Measurements from ENCODE around the gene MC1R. TPM values are rescaled to one million over a fixed set of nuclear protein-coding genes. Genes with fewer than 3 reads are reported as not detected.

Gene MC1R
- total and polyA plus RNA-seq, 10 of the 15 experiments (the other 5 are each of a cell fraction or from before 2014, with no cell fraction given) = 0.06 to 2.3 (median 0.45) TPM

GRCh38 chr16:89910717-89911354 is 7.8 kb upstream of the MC1R start (continued):
- TF ChIP-seq ZBTB40 (IDR thresholded peaks at IDR 0.05; ENCODE audit: borderline replicate concordance) (no peak), WRNIP1 (IDR thresholded peaks at IDR 0.05; ENCODE audit: borderline replicate concordance, low read depth, low read length) (no peak)

GRCh38 chr16:89911375-89911774 is 7.3 kb upstream of the MC1R start:
- no peaks in the 10 kb centered on the region for H3K27me3 ChIP-seq (replicated peaks in 1 of 2; ENCODE audit: control insufficient read depth in 2 of 2, insufficient read depth in 2 of 2, low read length in 1 of 2)
- H3K9ac ChIP-seq (ENCODE audit: control insufficient read depth, insufficient read depth, low read length) = no peak overlapping the region
- SMC1A ChIA-PET (ENCODE audit: uncharacterized antibody, unreplicated experiment) = no interaction called here
- FAIRE-seq (no peak), ATAC-seq (no peak), DNase-seq (ENCODE audit: low read depth, low spot score) (no peak)
- POLR2A ChIA-PET = no interaction called here
- H3K4me2 ChIP-seq (ENCODE audit: control insufficient read depth, insufficient read depth) = no peak overlapping the region
- in situ Hi-C loops (cut with MboI) = no loop called here
- no peaks in the 10 kb centered on the region; the same call in 2 of the 3 replicates for H3K9me3 ChIP-seq (replicated peaks; ENCODE audit: control insufficient read depth, insufficient read depth, low read length)
- 98% methylated on average over 13 of the region's 14 CpGs for WGBS (ENCODE audit: insufficient coverage, insufficient replicate concordance, low lambda C conversion rate, missing lambda C conversion rate)
- intact Hi-C loops (cut with micrococcal nuclease; ENCODE audit: unreplicated experiment) = loop anchor here (10.0 kb wide), 1 partner anchor 207 kb away; the partner anchor contains the start of gene SPATA2L
- H3K4me1 ChIP-seq (ENCODE audit: control insufficient read depth, insufficient read depth, low read length) = no peaks in the 10 kb centered on the region
- CTCF ChIA-PET = interaction anchor here (0.8 to 2.0 kb wide), 5 partner anchors 15 to 225 kb away, joined by 3 to 12 read pairs (median 5); partner anchors contain the start of gene CDK10
- H3K79me2 ChIP-seq (ENCODE audit: control insufficient read depth, insufficient read depth, low read length) = no peaks in the 10 kb centered on the region
- no peak overlapping the region for H3K27ac ChIP-seq (ENCODE audit: control insufficient read depth, insufficient read depth)
- no TSS peak for BruUV-seq (replicated peaks)
- H3K36me3 ChIP-seq (ENCODE audit: control insufficient read depth in 2 of 2, insufficient read depth in 2 of 2, low read length in 1 of 2) = peaks cover 10 to 12% of the 10 kb centered on the region in 2 experiments
- H2AFZ ChIP-seq (ENCODE audit: control insufficient read depth, low read depth, low read length) = no peak overlapping the region
- H3K4me3 ChIP-seq = no peak overlapping the region
- RAD21 ChIA-PET (ENCODE audit: unreplicated experiment) = interaction anchor here (1.4 kb wide), 1 partner anchor 205 kb away, joined by 10 read pairs; no protein-coding TSS in a partner anchor
- H4K20me1 ChIP-seq (ENCODE audit: control insufficient read depth, insufficient read depth) = no peaks in the 10 kb centered on the region; the same call in 1 of the 2 replicates
- no peak; the same call in 1 of the 2 replicates for TF ChIP-seq POLR2A (IDR thresholded peaks at IDR 0.05; ENCODE audit: low read depth, low read length)
- TF ChIP-seq TBL1XR1 (IDR thresholded peaks at IDR 0.05; ENCODE audit: low read depth, low read length) = no peak
- TF ChIP-seq E2F8 (IDR thresholded peaks at IDR 0.05; ENCODE audit: low read depth, partially characterized antibody) = no peak
- TF ChIP-seq RB1 (IDR thresholded peaks at IDR 0.05; ENCODE audit: borderline replicate concordance) = no peak
- no peak for TF ChIP-seq BMI1 (IDR thresholded peaks at IDR 0.05; ENCODE audit: borderline replicate concordance)
- no peak for TF ChIP-seq MYC (IDR thresholded peaks at IDR 0.05; ENCODE audit: insufficient read depth, insufficient read length, insufficient replicate concordance, low read length, severe bottlenecking)
- no peak for TF ChIP-seq JUNB (IDR thresholded peaks at IDR 0.05)
- no peak for TF ChIP-seq CREM (IDR thresholded peaks at IDR 0.05; ENCODE audit: low read depth)
- TF ChIP-seq RCOR1 (conservative IDR thresholded peaks at IDR 0.05; ENCODE audit: low read depth, low read length) = no peak
- no peak for TF ChIP-seq RFX5 (IDR thresholded peaks at IDR 0.05; ENCODE audit: low read depth, low read length)
- no peak for TF ChIP-seq POLR2AphosphoS2 (IDR thresholded peaks at IDR 0.05; ENCODE audit: low read depth, low read length)
- no peak for TF ChIP-seq CBFB (IDR thresholded peaks at IDR 0.05; ENCODE audit: low read depth)
- TF ChIP-seq MAX (IDR thresholded peaks at IDR 0.05; ENCODE audit: low read depth, low read length) = no peak
- no peak for TF ChIP-seq CREB1 (IDR thresholded peaks at IDR 0.05; ENCODE audit: low read depth)
